Measurements from ENCODE around the gene ARHGAP24. TPM values are rescaled to one million over a fixed set of nuclear protein-coding genes. Genes with fewer than 3 reads are reported as not detected.

The ARHGAP24 gene
- total and polyA plus RNA-seq, 7 donors, result 0.46 to 40.4 (median 23.1) TPM

DNA sequence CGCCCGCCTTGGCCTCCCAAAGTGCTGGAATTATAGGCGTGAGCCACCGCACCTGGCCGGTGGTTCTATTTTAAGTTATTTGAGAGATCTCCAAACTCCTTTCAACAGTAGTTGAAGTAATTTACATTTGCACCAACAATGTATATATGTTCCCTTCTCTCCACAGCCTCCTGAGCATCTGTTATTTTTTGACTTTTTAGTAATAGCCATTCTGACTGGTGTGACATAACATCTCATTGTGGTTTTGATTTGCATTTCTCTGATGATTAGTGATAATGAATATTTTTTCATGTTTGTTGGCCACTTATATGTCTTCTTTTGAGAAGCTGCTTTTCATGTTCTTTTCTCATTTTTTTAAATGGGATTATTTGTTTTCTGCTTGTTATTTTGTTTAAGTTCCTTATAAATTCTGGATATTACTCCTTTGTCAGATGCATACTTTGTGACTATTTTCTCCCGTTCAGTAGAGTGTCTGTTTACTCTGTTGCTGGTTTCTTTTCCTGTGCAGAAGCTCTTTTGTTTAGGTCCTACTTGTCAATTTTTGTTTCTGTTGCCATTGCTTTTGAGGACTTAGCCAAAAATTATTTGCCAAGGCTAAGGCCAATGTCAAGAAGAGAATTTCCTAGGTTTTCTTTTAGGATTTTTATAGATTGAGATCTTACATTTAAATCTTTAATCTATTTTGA, 213.2 kb downstream of the ARHGAP24 start:
- no peaks in the 10 kb centered on the region for H3K27me3 ChIP-seq

DNA sequence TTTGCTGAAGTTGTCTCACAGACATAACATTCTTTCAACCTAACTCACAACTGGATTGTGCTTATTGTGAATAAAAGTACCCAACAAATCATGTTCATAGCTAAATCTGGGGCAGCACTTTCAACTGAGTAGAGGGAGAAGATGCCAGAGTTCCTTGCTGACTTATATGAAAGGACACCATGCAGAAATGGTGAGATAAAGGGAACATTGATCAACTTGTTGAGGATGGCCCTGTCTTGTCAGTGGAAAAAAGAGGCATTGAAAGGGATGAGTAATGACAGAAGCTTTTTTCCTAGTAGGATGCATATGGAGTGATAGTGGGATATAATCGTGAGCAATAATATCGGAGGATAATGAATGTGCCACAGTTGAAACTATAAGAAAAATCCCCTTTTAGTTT, 221.7 kb downstream of the ARHGAP24 start:
- 96% methylated on average over 2 of the region's 2 CpGs for WGBS, 2 donors
- intact Hi-C loops (cut with DNase I), result no loop called here
- Histone ChIP-seq H3K9me3 (no peaks in the 10 kb centered on the region), H3K27ac (no peak overlapping the region), H3K4me3 (no peak overlapping the region), H3K27me3 (no peaks in the 10 kb centered on the region), H3K36me3 (no peaks in the 10 kb centered on the region), H3K4me1 (no peaks in the 10 kb centered on the region)
- TF ChIP-seq EP300 (IDR thresholded peaks at IDR 0.05) (no peak), POLR2AphosphoS5 (IDR thresholded peaks at IDR 0.05) (no peak), CTCF (IDR thresholded peaks at IDR 0.05) (no peak), POLR2A (IDR thresholded peaks at IDR 0.05) (no peak)
- no peak for DNase-seq

More for the DNA sequence above, 213.2 kb downstream of the ARHGAP24 start:
- H3K27ac ChIP-seq, result no peak overlapping the region
- intact Hi-C loops (cut with DNase I), result no loop called here
- H3K9me3 ChIP-seq, result no peaks in the 10 kb centered on the region
- no peak overlapping the region for H3K4me3 ChIP-seq
- no peak for TF ChIP-seq POLR2AphosphoS5 (IDR thresholded peaks at IDR 0.05)
- no peak for TF ChIP-seq POLR2A (IDR thresholded peaks at IDR 0.05)
- no peak for TF ChIP-seq EP300 (IDR thresholded peaks at IDR 0.05)
- TF ChIP-seq CTCF (IDR thresholded peaks at IDR 0.05), result no peak
- no peak for DNase-seq
- H3K36me3 ChIP-seq, result no peaks in the 10 kb centered on the region
- no peaks in the 10 kb centered on the region for H3K4me1 ChIP-seq
- 80 to 91% methylated on average over 6 of the region's 6 CpGs for WGBS, 2 donors

GRCh38 chr4:85697854-85698253, 222.9 kb downstream of the ARHGAP24 start:
- Histone ChIP-seq H3K4me1 (no peaks in the 10 kb centered on the region), H3K27me3 (no peaks in the 10 kb centered on the region), H3K9me3 (no peaks in the 10 kb centered on the region), H3K36me3 (no peaks in the 10 kb centered on the region), H3K27ac (no peak overlapping the region), H3K4me3 (no peak overlapping the region)
- intact Hi-C loops (cut with DNase I), result no loop called here
- DNase-seq, result no peak
- TF ChIP-seq POLR2A (IDR thresholded peaks at IDR 0.05) (no peak), CTCF (IDR thresholded peaks at IDR 0.05) (no peak), EP300 (IDR thresholded peaks at IDR 0.05) (no peak), POLR2AphosphoS5 (IDR thresholded peaks at IDR 0.05) (no peak)

GRCh38 chr4:85700362-85700761, 225.4 kb downstream of the ARHGAP24 start:
- intact Hi-C loops (cut with DNase I), result no loop called here
- H3K9me3 ChIP-seq, result no peaks in the 10 kb centered on the region
- H3K27me3 ChIP-seq, result no peaks in the 10 kb centered on the region
- TF ChIP-seq POLR2A (IDR thresholded peaks at IDR 0.05), result no peak
- TF ChIP-seq POLR2AphosphoS5 (IDR thresholded peaks at IDR 0.05), result no peak
- TF ChIP-seq CTCF (IDR thresholded peaks at IDR 0.05), result no peak
- TF ChIP-seq EP300 (IDR thresholded peaks at IDR 0.05), result no peak
- no peaks in the 10 kb centered on the region for H3K4me1 ChIP-seq
- DNase-seq, result no peak
- no peak overlapping the region for H3K4me3 ChIP-seq
- no peaks in the 10 kb centered on the region for H3K36me3 ChIP-seq
- 60 to 83% methylated on average over 3 of the region's 3 CpGs for WGBS, 2 donors
- H3K27ac ChIP-seq, result no peak overlapping the region

DNA sequence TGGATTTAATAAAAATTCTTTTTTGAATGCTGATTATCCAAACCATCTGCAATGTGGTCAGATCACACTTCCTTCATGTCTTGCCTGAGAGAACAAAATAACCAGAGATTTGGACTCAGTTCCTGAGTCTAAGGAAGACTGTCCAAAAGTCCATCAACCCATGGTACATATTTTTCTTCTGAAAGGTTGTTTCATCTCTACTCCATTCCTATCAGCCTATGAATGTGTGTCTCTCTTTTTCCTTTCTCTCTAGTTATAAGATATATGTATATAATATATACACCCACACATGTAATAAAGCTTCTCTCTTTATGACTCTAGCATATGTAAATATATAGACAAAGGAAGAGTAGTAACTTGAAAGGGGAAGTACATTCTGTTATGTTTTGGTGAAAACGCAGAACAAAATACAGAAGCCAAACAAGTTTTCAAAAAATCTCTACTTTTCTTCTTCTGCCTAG, 226.9 kb downstream of the ARHGAP24 start:
- Histone ChIP-seq H3K4me1 (no peaks in the 10 kb centered on the region), H3K4me3 (no peak overlapping the region), H3K27me3 (no peaks in the 10 kb centered on the region), H3K27ac (peak overlapping the region in 2 of 4 donors; percentile 2 to 33), H3K36me3 (no peaks in the 10 kb centered on the region), H3K9me3 (no peaks in the 10 kb centered on the region)
- WGBS, 2 donors, result 32 to 69% methylated on average over 1 of the region's 1 CpG
- no peak for DNase-seq
- TF ChIP-seq POLR2AphosphoS5 (IDR thresholded peaks at IDR 0.05) (no peak), EP300 (IDR thresholded peaks at IDR 0.05) (no peak), CTCF (IDR thresholded peaks at IDR 0.05) (no peak), POLR2A (IDR thresholded peaks at IDR 0.05) (no peak)
- intact Hi-C loops (cut with DNase I), result no loop called here
